Uterus (tissue), 4 donors: ENCODE data around the gene WDFY1. TPM values are rescaled to one million over a fixed set of nuclear protein-coding genes. Genes with fewer than 3 reads are reported as not detected.

Experiments
- DNase-seq, 2 donors: peaks; one replicate each; pipeline ENCODE4 v3.0.0-alpha.2; 2019 to 2020
- H3K27ac ChIP-seq, 2 donors: fragments of 200-600 bp; sonication (generic); 1 replicate in 1 of 2; 2 replicates in 1 of 2; pipeline ENCODE4 v1.5.1; 2016 to 2018
- H3K27me3 ChIP-seq, 2 donors: fragments of 200-600 bp; sonication (generic); one replicate each; pipeline ENCODE4 v1.5.1; 2018 to 2019; ENCODE audit warnings: control low read depth in 1 of 2
- H3K36me3 ChIP-seq, 2 donors: fragments of 200-600 bp; sonication (generic); one replicate each; pipeline ENCODE4 v1.5.1; 2019; ENCODE audit warnings: control low read depth in 1 of 2
- H3K4me1 ChIP-seq, 2 donors: fragments of 200-600 bp; sonication (generic); one replicate each; pipeline ENCODE4 v1.5.1; 2018 to 2019; ENCODE audit warnings: control low read depth in 1 of 2
- H3K4me3 ChIP-seq, 2 donors: fragments of 200-600 bp; sonication (generic); 1 replicate in 1 of 2; 2 replicates in 1 of 2; pipeline ENCODE4 v1.5.1; 2018 to 2019; ENCODE audit warnings: mild to moderate bottlenecking in 1 of 2
- H3K9me3 ChIP-seq, 2 donors: fragments of 200-600 bp; sonication (generic); one replicate each; pipeline ENCODE4 v1.5.1; 2019; ENCODE audit warnings: control low read depth in 1 of 2
- POLR2A ChIP-seq, 2 donors: fragments of 450-650 bp; IDR thresholded peaks; one replicate each; pipeline ENCODE4 v1.6.1; 2016; ENCODE audit warnings: antibody characterized with exemption in 2 of 2, mild to moderate bottlenecking in 1 of 2, moderate library complexity in 1 of 2
- intact Hi-C: fragments of 100-400 bp; cut with DNase I; formaldehyde crosslinking; loops from one replicate; pipeline ENCODE4 v1.15.1; 2023; ENCODE audit warnings: low total_unique reads
- total RNA-seq, 4 donors: library from RNA; depleted of rRNA in 3 of 4; stranded (reverse); fragments of >200 nt in 3 of 4; gene quantifications; one replicate each; pipeline versions ENCODE4 v1.1.0 to v1.2.4, GENCODE V29; 2014 to 2023
- TF ChIP-seq, protein P1 (sequence below), 4 experiments: fragments of 200-600 bp in 2 of 4; fragments of 450-650 bp in 2 of 4; sonication (generic) in 2 of 4; IDR thresholded peaks; one replicate each; pipeline ENCODE4 v1.5.1; 2016 to 2019; ENCODE audit warnings: antibody characterized with exemption in 4 of 4, mild to moderate bottlenecking in 2 of 4, moderate library complexity in 1 of 4
- donor health status: DM: yes; HTN: yes; CAD: no.

WDFY1 gene
- total RNA-seq, 4 donors from 2014 or later, result 17.2 to 112 (median 39.1) TPM

DNA sequence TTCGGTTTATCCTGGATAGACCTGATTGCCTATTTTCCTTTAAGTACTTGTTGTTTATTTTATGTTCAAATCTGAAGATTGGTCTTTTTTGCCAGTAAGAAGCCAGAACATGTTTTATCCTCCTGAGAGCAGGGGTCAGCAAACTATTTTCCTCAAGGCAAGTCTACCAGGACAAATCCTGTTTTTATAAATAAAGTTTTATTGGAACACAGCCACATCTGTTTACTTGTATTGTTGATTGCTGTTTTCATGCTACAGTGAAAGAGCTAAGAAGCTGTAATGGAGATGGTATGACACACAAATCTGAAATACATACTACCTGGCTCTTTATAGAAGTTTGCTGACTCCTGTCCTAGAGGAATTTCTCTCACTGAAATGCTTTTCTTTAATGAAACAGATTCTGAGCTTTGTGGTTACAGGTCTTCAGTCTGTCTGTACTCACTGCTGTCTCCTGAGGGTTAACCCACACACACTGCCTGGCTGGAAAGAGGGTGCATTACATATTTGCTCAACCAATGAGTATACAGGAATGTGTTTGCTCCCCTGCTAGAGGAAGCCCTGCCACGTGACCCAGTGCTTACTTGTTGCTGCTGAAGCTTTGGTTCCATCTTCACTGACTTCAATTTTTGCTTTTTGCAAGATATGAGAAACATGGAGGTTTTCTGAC is 34.7 kb upstream of the WDFY1 start:
- intact Hi-C loops, result no loop called here
- no peak overlapping the region for H3K27ac ChIP-seq
- no peaks in the 10 kb centered on the region for H3K9me3 ChIP-seq
- DNase-seq, result no peak
- no peak overlapping the region for H3K4me3 ChIP-seq
- TF ChIP-seq, protein P1, sequence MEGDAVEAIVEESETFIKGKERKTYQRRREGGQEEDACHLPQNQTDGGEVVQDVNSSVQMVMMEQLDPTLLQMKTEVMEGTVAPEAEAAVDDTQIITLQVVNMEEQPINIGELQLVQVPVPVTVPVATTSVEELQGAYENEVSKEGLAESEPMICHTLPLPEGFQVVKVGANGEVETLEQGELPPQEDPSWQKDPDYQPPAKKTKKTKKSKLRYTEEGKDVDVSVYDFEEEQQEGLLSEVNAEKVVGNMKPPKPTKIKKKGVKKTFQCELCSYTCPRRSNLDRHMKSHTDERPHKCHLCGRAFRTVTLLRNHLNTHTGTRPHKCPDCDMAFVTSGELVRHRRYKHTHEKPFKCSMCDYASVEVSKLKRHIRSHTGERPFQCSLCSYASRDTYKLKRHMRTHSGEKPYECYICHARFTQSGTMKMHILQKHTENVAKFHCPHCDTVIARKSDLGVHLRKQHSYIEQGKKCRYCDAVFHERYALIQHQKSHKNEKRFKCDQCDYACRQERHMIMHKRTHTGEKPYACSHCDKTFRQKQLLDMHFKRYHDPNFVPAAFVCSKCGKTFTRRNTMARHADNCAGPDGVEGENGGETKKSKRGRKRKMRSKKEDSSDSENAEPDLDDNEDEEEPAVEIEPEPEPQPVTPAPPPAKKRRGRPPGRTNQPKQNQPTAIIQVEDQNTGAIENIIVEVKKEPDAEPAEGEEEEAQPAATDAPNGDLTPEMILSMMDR (IDR thresholded peaks at IDR 0.05), result no peak
- no peak for TF ChIP-seq POLR2A (IDR thresholded peaks at IDR 0.05)
- no peaks in the 10 kb centered on the region for H3K4me1 ChIP-seq
- H3K36me3 ChIP-seq, result no peaks in the 10 kb centered on the region
- no peaks in the 10 kb centered on the region for H3K27me3 ChIP-seq

DNA sequence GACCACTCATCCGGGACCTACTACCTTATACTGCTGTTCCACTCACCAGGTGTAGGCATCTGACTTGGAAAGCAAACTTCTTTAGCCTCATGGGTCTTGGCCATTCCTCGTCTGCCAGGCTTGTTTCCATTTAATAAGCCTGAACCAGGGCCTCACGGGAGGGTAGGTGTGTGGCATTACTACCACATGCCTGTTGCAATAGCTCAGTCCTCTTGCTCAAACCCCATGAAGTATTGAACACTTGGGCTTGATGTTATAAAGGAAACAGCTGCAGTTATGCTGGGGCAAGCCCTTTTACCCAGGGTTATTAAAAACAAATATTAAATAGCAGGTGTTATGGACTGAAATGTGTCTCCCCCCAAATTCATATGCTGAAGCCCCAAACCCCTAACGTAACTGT is 33.3 kb upstream of the WDFY1 start:
- no peaks in the 10 kb centered on the region for H3K27me3 ChIP-seq
- intact Hi-C loops, result no loop called here
- H3K27ac ChIP-seq, result no peak overlapping the region

DNA sequence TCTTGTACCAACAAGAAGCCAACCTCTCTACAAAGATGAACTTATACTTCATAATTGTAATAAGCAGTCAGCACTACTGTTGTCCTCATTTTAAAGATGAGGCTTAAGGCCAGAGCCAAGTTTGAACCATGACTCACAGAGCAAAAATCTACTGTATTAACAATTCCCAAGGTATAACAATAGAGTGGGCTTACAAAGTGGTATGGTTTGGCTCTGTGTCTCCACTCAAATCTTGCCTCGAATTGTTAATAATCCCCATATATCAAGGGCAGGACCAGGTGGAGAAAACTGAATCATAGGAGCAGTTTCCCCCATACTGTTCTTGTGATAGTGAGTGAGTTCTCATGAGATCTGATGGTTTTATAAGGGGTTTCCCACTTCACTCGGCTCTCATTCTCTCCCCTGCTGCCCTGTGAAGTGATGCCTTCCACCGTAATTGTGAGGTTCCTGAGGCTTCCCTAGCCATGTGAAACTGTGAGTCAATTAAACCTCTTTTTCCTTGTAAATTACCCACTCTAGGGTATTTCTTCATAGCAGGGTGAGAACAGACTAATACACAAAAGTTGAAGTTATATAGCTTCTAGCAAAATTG is 31.6 kb upstream of the WDFY1 start:
- Histone ChIP-seq H3K27ac (no peak overlapping the region), H3K4me3 (no peak overlapping the region), H3K27me3 (no peaks in the 10 kb centered on the region), H3K9me3 (no peaks in the 10 kb centered on the region), H3K36me3 (no peaks in the 10 kb centered on the region), H3K4me1 (no peaks in the 10 kb centered on the region)
- no peak for DNase-seq
- TF ChIP-seq, protein P1 (IDR thresholded peaks at IDR 0.05), result no peak
- no peak for TF ChIP-seq POLR2A (IDR thresholded peaks at IDR 0.05)
- intact Hi-C loops, result no loop called here

More for the DNA sequence above, 33.3 kb upstream of the WDFY1 start:
- no peak for DNase-seq
- TF ChIP-seq, protein P1 (IDR thresholded peaks at IDR 0.05), result no peak
- TF ChIP-seq POLR2A (IDR thresholded peaks at IDR 0.05), result no peak
- H3K9me3 ChIP-seq, result no peaks in the 10 kb centered on the region
- H3K36me3 ChIP-seq, result no peaks in the 10 kb centered on the region
- no peaks in the 10 kb centered on the region for H3K4me1 ChIP-seq
- H3K4me3 ChIP-seq, result no peak overlapping the region

DNA sequence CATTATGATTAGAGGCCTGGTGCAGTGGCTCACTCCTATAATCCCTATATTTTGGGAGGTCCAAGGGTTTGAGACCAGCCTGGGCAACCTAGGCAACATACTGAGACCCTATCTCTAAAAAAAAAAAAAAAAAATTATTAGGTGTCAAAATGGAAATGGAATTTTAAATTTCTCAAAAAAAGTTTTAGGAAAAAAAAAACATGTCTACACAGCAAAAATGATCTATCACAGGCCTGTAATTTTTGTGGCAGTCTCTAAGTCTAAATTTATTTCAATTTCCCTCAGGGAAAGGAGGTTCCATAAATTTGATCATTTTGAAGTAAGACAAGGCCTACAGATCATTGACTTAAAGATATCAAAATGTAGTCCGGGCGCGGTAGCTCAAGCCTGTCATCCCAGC is 28.5 kb upstream of the WDFY1 start:
- Histone ChIP-seq H3K27ac (no peak overlapping the region), H3K4me1 (no peaks in the 10 kb centered on the region), H3K9me3 (no peaks in the 10 kb centered on the region), H3K4me3 (no peak overlapping the region), H3K36me3 (no peaks in the 10 kb centered on the region), H3K27me3 (no peaks in the 10 kb centered on the region)
- DNase-seq, result no peak
- intact Hi-C loops, result no loop called here
- TF ChIP-seq POLR2A (IDR thresholded peaks at IDR 0.05), result no peak
- TF ChIP-seq, protein P1 (IDR thresholded peaks at IDR 0.05), result no peak

DNA sequence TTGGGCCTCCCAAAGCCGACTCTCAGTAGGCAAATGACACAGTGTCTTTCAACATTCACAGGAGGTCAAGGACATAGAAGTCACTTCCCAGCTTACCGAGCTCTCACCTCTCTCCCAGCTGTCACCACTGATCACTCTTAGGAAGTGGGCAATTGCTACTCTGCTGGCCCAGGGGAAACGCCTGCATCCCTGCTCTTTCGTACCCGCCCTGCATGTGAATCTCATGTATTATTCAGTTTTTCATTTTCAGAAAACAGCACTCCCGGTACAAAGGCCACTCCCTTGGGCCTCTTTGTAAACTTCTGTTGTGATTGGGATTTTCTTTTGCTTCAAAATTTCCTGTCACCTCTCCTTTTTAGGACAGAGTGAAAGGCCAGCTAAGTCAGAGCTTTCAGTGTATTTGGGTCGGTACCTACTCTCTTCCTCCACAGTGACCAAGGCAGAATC is 27.5 kb upstream of the WDFY1 start:
- H3K27me3 ChIP-seq, result no peaks in the 10 kb centered on the region
- H3K36me3 ChIP-seq, result no peaks in the 10 kb centered on the region
- H3K27ac ChIP-seq, result no peak overlapping the region
- H3K4me1 ChIP-seq, result no peaks in the 10 kb centered on the region
- no peak for DNase-seq
- no peaks in the 10 kb centered on the region for H3K9me3 ChIP-seq
- no peak overlapping the region for H3K4me3 ChIP-seq
- intact Hi-C loops, result no loop called here
- no peak for TF ChIP-seq POLR2A (IDR thresholded peaks at IDR 0.05)
- TF ChIP-seq, protein P1 (IDR thresholded peaks at IDR 0.05), result no peak
